Measurements from ENCODE around the gene FZD7. TPM values are rescaled to one million over a fixed set of nuclear protein-coding genes. Genes with fewer than 3 reads are reported as not detected.

FZD7 gene
- total RNA-seq, 1 experiment from 2014 or later, result 4.8 TPM

DNA sequence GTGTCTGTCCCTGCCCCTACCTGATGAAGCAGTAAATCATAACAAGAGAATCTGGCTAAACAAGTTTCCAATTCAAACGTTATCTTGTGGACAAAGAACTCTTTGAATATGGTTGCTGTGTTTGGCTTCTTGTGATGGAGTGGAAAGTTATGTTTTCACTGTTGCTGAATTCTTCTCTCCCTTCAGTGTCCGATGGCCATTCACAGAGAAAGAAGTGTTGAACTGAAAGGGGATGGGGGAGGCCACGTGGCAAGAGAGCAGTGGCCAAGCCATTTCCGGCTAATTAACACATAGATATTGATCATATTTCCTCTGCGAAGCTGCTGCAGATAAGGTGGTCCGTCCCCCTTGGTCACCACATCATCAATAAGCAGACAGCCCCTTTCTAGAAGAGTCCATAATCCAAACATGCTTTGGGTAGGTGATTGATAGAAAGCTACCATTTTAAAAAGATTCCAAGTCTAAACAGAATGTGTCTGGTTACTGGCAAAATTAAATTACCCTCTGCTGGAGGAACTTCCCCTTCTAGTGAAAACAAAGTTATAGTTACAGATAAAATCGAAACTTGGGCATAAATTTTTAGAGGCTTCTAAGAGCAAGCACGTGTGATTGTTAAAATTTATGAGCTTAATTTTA is 36.9 kb upstream of the FZD7 start:
- TF ChIP-seq EZH2phosphoT487 (IDR thresholded peaks at IDR 0.05; ENCODE audit: borderline replicate concordance, low read length), result no peak
- TF ChIP-seq EZH2 (IDR thresholded peaks at IDR 0.05; ENCODE audit: low read length, unreplicated experiment), result no peak
- TF ChIP-seq, protein P1, sequence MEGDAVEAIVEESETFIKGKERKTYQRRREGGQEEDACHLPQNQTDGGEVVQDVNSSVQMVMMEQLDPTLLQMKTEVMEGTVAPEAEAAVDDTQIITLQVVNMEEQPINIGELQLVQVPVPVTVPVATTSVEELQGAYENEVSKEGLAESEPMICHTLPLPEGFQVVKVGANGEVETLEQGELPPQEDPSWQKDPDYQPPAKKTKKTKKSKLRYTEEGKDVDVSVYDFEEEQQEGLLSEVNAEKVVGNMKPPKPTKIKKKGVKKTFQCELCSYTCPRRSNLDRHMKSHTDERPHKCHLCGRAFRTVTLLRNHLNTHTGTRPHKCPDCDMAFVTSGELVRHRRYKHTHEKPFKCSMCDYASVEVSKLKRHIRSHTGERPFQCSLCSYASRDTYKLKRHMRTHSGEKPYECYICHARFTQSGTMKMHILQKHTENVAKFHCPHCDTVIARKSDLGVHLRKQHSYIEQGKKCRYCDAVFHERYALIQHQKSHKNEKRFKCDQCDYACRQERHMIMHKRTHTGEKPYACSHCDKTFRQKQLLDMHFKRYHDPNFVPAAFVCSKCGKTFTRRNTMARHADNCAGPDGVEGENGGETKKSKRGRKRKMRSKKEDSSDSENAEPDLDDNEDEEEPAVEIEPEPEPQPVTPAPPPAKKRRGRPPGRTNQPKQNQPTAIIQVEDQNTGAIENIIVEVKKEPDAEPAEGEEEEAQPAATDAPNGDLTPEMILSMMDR (conservative IDR thresholded peaks at IDR 0.05; ENCODE audit: low read depth, low read length), result no peak
- peak; percentile 74 for DNase-seq
- no peaks in the 10 kb centered on the region for H4K20me1 ChIP-seq (ENCODE audit: low read length)
- no peaks in the 10 kb centered on the region for H3K79me2 ChIP-seq (ENCODE audit: low read length)
- H3K27ac ChIP-seq (ENCODE audit: low read length), result no peak overlapping the region
- no peaks in the 10 kb centered on the region for H3K9me2 ChIP-seq (replicated peaks; ENCODE audit: low read length)
- no peaks in the 10 kb centered on the region for H3K9me3 ChIP-seq (ENCODE audit: low read length)
- peak overlapping the region; percentile 64 for H3K4me2 ChIP-seq (ENCODE audit: low read length)
- no peak overlapping the region for H3K4me3 ChIP-seq (ENCODE audit: low read length)
- H3F3A ChIP-seq (ENCODE audit: low read length, unreplicated experiment), result no peaks in the 10 kb centered on the region
- H3K9ac ChIP-seq (ENCODE audit: low read length), result no peak overlapping the region
- no TSS peak for BruUV-seq (replicated peaks)
- H3K4me1 ChIP-seq (ENCODE audit: insufficient read depth, low read length), result peaks cover 14% of the 10 kb centered on the region
- H3K36me3 ChIP-seq (ENCODE audit: low read depth, low read length), result no peaks in the 10 kb centered on the region
- intact Hi-C loops (cut with micrococcal nuclease), result no loop called here
- H3K27me3 ChIP-seq (ENCODE audit: low read length), result no peaks in the 10 kb centered on the region
- CTCF ChIA-PET, result no interaction called here
- POLR2A ChIA-PET (ENCODE audit: unreplicated experiment), result no interaction called here
- ATAC-seq, result no peak
- peak overlapping the region; percentile 68 for H2AFZ ChIP-seq (ENCODE audit: low read length)

DNA sequence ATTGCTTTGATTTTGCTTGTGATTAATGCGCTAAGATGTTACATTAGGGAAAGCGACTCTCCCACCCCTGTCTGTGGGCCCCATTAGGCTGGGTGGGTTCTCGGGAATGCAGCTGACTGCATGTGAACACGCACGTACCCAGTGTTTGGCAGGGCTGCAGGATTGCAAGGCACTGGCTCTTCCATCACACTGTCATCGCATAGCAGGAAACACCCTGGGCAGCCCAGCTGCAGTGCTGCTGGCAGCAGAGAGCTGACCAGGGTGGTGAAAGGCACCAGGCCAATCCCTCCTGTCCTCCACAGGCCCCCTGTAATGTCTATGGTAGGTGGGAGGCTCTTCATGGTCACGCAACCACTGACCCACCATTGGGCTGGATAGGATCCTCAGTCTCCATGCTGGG is 34.4 kb upstream of the FZD7 start:
- intact Hi-C loops (cut with micrococcal nuclease), result no loop called here
- Histone ChIP-seq H3F3A (ENCODE audit: low read length, unreplicated experiment) (no peaks in the 10 kb centered on the region), H3K9me3 (ENCODE audit: low read length) (no peaks in the 10 kb centered on the region), H3K9ac (ENCODE audit: low read length) (no peak overlapping the region), H3K9me2 (replicated peaks; ENCODE audit: low read length) (no peaks in the 10 kb centered on the region), H3K27ac (ENCODE audit: low read length) (no peak overlapping the region), H2AFZ (ENCODE audit: low read length) (no peak overlapping the region), H3K4me3 (ENCODE audit: low read length) (no peak overlapping the region), H3K36me3 (ENCODE audit: low read depth, low read length) (no peaks in the 10 kb centered on the region), H3K4me1 (ENCODE audit: insufficient read depth, low read length) (peaks cover 14% of the 10 kb centered on the region), H3K27me3 (ENCODE audit: low read length) (no peaks in the 10 kb centered on the region), H3K79me2 (ENCODE audit: low read length) (no peaks in the 10 kb centered on the region), H3K4me2 (ENCODE audit: low read length) (no peak overlapping the region), H4K20me1 (ENCODE audit: low read length) (no peaks in the 10 kb centered on the region)
- TF ChIP-seq, protein P1 (conservative IDR thresholded peaks at IDR 0.05; ENCODE audit: low read depth, low read length), result no peak
- TF ChIP-seq EZH2phosphoT487 (IDR thresholded peaks at IDR 0.05; ENCODE audit: borderline replicate concordance, low read length), result no peak
- POLR2A ChIA-PET (ENCODE audit: unreplicated experiment), result no interaction called here
- ATAC-seq (no peak), DNase-seq (no peak)
- BruUV-seq (replicated peaks), result no TSS peak
- CTCF ChIA-PET, result no interaction called here

DNA sequence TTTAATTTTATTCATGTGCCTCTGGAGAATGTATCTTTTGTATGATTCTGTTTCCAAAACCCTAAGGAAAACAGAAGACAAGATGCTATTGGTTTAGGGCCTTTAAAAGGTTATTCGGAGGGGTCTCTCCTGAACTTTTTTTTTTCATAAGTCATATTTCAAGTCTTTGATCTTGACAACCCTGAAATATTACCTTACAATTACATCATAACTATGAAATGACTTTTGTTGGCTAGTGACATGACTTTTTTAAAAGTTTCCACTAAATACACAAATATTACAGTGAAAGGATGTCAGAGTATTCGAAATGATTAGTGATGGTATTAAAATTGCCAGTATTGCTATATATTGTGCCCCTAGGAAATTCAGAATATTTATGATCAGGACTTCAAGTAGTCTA is 31.8 kb upstream of the FZD7 start:
- TF ChIP-seq EZH2phosphoT487 (IDR thresholded peaks at IDR 0.05; ENCODE audit: borderline replicate concordance, low read length) (no peak), EZH2 (IDR thresholded peaks at IDR 0.05; ENCODE audit: low read length, unreplicated experiment) (no peak)
- TF ChIP-seq, protein P1 (conservative IDR thresholded peaks at IDR 0.05; ENCODE audit: low read depth, low read length), result no peak
- Histone ChIP-seq H3K4me3 (ENCODE audit: low read length) (no peak overlapping the region), H3F3A (ENCODE audit: low read length, unreplicated experiment) (no peaks in the 10 kb centered on the region), H3K4me1 (ENCODE audit: insufficient read depth, low read length) (peaks cover 5% of the 10 kb centered on the region), H3K27me3 (ENCODE audit: low read length) (0 out of 2 replicates have a peak, but pooled peaks cover 3% of the 10 kb centered on the region), H3K27ac (ENCODE audit: low read length) (no peak overlapping the region), H3K9me2 (replicated peaks; ENCODE audit: low read length) (no peaks in the 10 kb centered on the region), H3K36me3 (ENCODE audit: low read depth, low read length) (no peaks in the 10 kb centered on the region), H3K4me2 (ENCODE audit: low read length) (no peak overlapping the region), H3K9me3 (ENCODE audit: low read length) (no peaks in the 10 kb centered on the region), H3K79me2 (ENCODE audit: low read length) (no peaks in the 10 kb centered on the region), H3K9ac (ENCODE audit: low read length) (no peak overlapping the region), H4K20me1 (ENCODE audit: low read length) (no peaks in the 10 kb centered on the region), H2AFZ (ENCODE audit: low read length) (no peak overlapping the region)
- ChIA-PET POLR2A (ENCODE audit: unreplicated experiment) (no interaction called here), CTCF (no interaction called here)
- intact Hi-C loops (cut with micrococcal nuclease), result no loop called here
- no TSS peak for BruUV-seq (replicated peaks)
- DNase-seq (no peak), ATAC-seq (no peak)

All from PC-3 (cell line).